ENCODE results near the gene KDM6B. TPM values are rescaled to one million over a fixed set of nuclear protein-coding genes. Genes with fewer than 3 reads are reported as not detected.

KDM6B gene
- total and polyA plus RNA-seq, 9 of the 15 experiments (the other 6 are each of a cell fraction or from before 2014, with no cell fraction given), result 0.01 to 22.9 (median 2.2) TPM

DNA sequence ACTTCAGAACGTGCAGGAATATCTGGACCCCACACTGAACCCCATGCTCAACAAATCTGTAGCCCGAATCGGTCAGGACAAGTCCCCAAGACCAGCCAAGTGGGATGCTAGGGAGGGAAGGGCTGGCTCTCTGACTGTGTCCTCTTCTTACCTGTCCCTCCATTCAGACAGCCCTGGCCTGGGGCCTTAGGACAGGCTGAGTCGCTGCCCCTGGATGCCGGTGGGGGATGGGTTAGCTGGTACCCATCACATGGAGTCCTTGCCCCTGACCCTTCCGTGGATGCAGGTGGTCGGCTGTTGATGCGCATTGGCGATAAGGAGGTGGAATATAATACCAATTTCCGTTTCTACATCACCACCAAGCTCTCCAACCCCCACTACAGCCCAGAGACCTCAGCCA is 16.0 kb upstream of the KDM6B start:
- no peak overlapping the region for H2AFZ ChIP-seq (ENCODE audit: low read depth, low read length)
- CTCF ChIA-PET (ENCODE audit: low intra/inter-chr PET ratio), result no interaction called here
- no peaks in the 10 kb centered on the region for H3K9me1 ChIP-seq (ENCODE audit: control insufficient read depth, insufficient read depth, low read length)
- H3K36me3 ChIP-seq (ENCODE audit: control insufficient read depth, insufficient read depth, low read length), result no peaks in the 10 kb centered on the region
- H4K20me1 ChIP-seq (replicated peaks; ENCODE audit: control insufficient read depth, insufficient read depth, low read length), result no peaks in the 10 kb centered on the region; the same call in 1 of the 2 replicates
- peaks cover 15 to 61% of the 10 kb centered on the region in 2 experiments for H3K27me3 ChIP-seq (ENCODE audit: control insufficient read depth in 2 of 2, insufficient read depth in 2 of 2, low read length in 2 of 2)
- H3K27ac ChIP-seq (ENCODE audit: extremely low read depth, low read depth, low read length), result no peak overlapping the region
- H3K4me3 ChIP-seq, result no peak overlapping the region
- H3K4me2 ChIP-seq (ENCODE audit: insufficient read depth, low read length), result no peak overlapping the region
- POLR2A ChIA-PET, result interaction anchor here (0.7 kb wide), 1 partner anchor 70 kb away, joined by 3 read pairs; no protein-coding TSS in a partner anchor
- no TSS peak for BruUV-seq (replicated peaks)
- H3K79me2 ChIP-seq (ENCODE audit: control insufficient read depth, insufficient read depth, low read length), result no peaks in the 10 kb centered on the region
- intact Hi-C loops (cut with micrococcal nuclease), result no loop called here
- ATAC-seq (no peak), DNase-seq (ENCODE audit: extremely low read depth in 1 of 4, low spot score in 3 of 4) (no peak), FAIRE-seq (no peak)
- TF ChIP-seq HNRNPLL (IDR thresholded peaks at IDR 0.05; ENCODE audit: low read depth, low read length, poor library complexity, severe bottlenecking) (no peak), ESRRB (CRISPR knock-in tag; IDR thresholded peaks at IDR 0.05; ENCODE audit: borderline replicate concordance) (no peak), RBFOX2 (IDR thresholded peaks at IDR 0.05; ENCODE audit: low read depth, low read length) (no peak), IFI16 (CRISPR knock-in tag; IDR thresholded peaks at IDR 0.05) (no peak), NR4A1 (CRISPR knock-in tag; IDR thresholded peaks at IDR 0.05) (no peak), NR4A1 (tag; IDR thresholded peaks at IDR 0.05) (no peak), PPARD (CRISPR knock-in tag; IDR thresholded peaks at IDR 0.05) (no peak), TRIM24 (IDR thresholded peaks at IDR 0.05) (no peak)
- TF ChIP-seq, protein P1, sequence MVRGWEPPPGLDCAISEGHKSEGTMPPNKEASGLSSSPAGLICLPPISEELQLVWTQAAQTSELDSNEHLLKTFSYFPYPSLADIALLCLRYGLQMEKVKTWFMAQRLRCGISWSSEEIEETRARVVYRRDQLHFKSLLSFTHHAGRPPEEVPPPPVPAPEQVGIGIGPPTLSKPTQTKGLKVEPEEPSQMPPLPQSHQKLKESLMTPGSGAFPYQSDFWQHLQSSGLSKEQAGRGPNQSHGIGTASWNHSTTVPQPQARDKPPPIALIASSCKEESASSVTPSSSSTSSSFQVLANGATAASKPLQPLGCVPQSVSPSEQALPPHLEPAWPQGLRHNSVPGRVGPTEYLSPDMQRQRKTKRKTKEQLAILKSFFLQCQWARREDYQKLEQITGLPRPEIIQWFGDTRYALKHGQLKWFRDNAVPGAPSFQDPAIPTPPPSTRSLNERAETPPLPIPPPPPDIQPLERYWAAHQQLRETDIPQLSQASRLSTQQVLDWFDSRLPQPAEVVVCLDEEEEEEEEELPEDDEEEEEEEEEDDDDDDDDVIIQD (CRISPR knock-in tag; IDR thresholded peaks at IDR 0.05), result no peak
- TF ChIP-seq, protein P2, sequence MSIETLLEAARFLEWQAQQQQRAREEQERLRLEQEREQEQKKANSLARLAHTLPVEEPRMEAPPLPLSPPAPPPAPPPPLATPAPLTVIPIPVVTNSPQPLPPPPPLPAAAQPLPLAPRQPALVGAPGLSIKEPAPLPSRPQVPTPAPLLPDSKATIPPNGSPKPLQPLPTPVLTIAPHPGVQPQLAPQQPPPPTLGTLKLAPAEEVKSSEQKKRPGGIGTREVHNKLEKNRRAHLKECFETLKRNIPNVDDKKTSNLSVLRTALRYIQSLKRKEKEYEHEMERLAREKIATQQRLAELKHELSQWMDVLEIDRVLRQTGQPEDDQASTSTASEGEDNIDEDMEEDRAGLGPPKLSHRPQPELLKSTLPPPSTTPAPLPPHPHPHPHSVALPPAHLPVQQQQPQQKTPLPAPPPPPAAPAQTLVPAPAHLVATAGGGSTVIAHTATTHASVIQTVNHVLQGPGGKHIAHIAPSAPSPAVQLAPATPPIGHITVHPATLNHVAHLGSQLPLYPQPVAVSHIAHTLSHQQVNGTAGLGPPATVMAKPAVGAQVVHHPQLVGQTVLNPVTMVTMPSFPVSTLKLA (conservative IDR thresholded peaks at IDR 0.05), result no peak
- TF ChIP-seq, protein P3, sequence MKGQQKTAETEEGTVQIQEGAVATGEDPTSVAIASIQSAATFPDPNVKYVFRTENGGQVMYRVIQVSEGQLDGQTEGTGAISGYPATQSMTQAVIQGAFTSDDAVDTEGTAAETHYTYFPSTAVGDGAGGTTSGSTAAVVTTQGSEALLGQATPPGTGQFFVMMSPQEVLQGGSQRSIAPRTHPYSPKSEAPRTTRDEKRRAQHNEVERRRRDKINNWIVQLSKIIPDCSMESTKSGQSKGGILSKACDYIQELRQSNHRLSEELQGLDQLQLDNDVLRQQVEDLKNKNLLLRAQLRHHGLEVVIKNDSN (CRISPR knock-in tag; IDR thresholded peaks at IDR 0.05), result no peak
- TF ChIP-seq, protein P4, sequence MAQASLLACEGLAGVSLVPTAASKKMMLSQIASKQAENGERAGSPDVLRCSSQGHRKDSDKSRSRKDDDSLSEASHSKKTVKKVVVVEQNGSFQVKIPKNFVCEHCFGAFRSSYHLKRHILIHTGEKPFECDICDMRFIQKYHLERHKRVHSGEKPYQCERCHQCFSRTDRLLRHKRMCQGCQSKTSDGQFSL (CRISPR knock-in tag; IDR thresholded peaks at IDR 0.05), result no peak
- TF ChIP-seq, protein P4 (tag; IDR thresholded peaks at IDR 0.05), result no peak
- in situ Hi-C loops (cut with MboI), result no loop called here
- H3K9me3 ChIP-seq (replicated peaks; ENCODE audit: control insufficient read depth, insufficient read depth, low read depth, low read length), result no peaks in the 10 kb centered on the region
- H3K4me1 ChIP-seq (replicated peaks in 1 of 2; ENCODE audit: control insufficient read depth in 2 of 2, insufficient read depth in 2 of 2, low read length in 2 of 2), result no peaks in the 10 kb centered on the region; a peak in 1 of 5 replicates
- 6% methylated on average over 4 of the region's 10 CpGs for WGBS (ENCODE audit: insufficient coverage, low coverage, missing lambda C conversion rate)
- no peak overlapping the region for H3K9ac ChIP-seq (ENCODE audit: insufficient read depth in 1 of 2, low read depth in 2 of 2, low read length in 2 of 2)

All from K562 (cell line).